ENCODE data around the gene ZNF354C. TPM values are rescaled to one million over a fixed set of nuclear protein-coding genes. Genes with fewer than 3 reads are reported as not detected.

The ZNF354C gene
- 4.8 and 6.4 TPM in 2 replicates for total RNA-seq (ENCODE audit: low replicate concordance)

DNA sequence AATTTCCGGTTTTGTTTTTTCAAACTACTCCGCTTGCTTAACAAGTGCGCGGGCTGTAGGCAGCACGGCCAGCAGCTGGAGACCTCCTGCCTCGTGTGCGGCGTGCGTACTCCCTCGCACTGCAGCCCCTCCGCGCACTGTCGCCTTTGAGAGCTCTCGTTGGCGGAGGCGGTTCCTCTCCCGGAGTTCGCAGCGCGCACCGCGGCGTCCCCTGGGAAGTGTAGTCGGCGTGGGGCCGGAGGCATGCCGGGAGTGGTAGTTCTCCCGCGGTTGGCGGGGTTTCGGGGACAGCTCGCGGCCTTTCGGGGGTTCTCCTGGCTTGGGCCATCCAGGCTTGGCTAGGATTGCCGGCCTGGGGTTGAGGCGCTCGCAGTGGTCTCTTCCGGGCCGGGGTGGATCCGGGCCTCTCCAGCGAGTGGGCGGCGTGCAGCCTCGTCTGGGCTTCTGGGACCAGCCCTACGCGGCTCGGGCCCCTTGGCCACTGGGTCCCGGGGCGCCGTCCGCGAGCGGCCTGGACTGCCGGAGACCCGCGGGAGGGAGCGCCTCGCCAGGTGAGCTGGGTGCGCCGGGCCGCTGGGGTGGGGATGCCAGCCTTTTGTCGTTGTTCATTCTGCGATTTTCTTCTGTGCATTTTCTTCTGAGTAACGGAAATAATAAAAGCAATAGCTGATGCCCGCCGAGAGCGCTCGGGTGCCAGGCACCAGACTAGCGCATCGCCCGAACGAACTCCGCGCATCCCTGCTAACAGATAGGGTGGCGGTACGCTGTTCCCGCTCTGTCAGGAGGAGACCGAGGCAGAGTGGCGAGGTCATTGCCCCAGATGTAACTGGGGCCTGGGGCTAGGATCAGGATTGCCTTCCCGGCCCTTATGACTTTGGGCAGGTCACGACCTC lies at the start of gene ZNF354C:
Gene ZNF354C (plus strand): TSS at position 258 of the 893 bp plus-strand sequence. CDS start 1,696 bp downstream, outside the sequence.

DNA sequence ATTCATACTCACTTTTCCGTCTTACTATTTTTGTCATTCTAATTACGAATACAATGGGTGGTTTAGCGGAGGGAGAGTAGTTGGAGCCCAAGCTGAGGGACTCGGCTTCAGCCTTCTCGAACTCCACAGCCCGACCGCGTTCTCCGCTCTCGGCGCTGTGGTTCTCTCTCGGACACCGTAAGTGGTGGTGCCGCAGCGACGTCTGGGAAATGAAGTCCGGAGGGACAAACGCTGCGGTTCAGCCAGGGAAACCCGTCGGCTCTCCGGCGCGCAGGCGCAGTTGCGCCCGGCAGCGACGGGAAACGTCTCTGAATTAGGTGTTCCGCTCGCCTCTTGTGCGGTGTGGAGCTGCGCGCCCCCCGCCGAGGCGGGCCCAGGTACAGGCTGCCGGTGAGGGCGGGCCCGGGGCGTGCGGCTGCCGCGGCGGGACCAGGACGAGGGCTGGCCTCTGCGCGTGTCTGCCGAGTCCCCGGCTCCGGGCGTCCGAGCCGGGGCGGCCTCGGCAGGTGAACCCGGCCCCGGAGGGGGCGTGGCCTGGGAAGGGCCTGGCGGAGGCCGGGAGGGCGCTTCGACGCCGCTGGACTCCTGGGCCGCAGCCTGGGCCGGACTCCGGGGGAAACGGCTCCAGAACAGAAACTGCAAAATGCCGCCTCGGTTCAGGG lies 36.5 kb upstream of the ZNF354C start, which contains the start of gene ZNF879:
Gene ZNF879 (plus strand): TSS at position 277 of the 662 bp plus-strand sequence. CDS start 1,201 bp downstream, outside the sequence.

Other genes with a start within 250 kb of the ZNF354C start
- gene ZNF354B, start 200.4 kb upstream of the ZNF354C start, total RNA-seq (ENCODE audit: low replicate concordance): 3.3 and 6.7 TPM in 2 replicates
- 0.60 and 2.7 TPM in 2 replicates for gene ZFP2, start 164.5 kb upstream of the ZNF354C start, total RNA-seq (ENCODE audit: low replicate concordance)
- 1.4 and 2.8 TPM in 2 replicates for gene ZNF454, start 119.2 kb upstream of the ZNF354C start, total RNA-seq (ENCODE audit: low replicate concordance)
- not detected in 2 replicates for gene GRM6, start 65.1 kb upstream of the ZNF354C start, total RNA-seq (ENCODE audit: low replicate concordance)
- gene ZNF879, start 36.6 kb upstream of the ZNF354C start, total RNA-seq (ENCODE audit: low replicate concordance): 2.1 and 3.6 TPM in 2 replicates